ENCODE measurements around the gene HOXD4.

HOXD4 gene

DNA sequence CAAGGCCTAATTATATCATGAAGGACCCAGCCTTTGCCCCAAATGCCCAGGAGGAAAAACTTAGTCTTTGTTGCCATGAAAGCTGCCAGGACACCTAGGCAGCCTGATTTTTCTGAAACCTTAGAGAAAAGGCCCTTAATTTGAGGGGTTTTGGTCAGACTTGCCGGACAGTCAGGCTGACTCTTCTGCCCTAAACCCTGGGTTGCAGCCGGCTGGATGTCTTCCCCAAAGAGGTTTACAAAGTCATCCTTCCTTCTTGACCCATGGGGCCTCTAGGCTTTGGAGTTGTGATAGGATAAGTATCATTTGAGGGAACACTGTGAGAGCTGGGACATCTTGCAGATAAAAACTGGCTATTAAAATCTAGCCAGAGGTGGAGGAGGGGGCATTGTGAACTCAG lies 34.7 kb downstream of the HOXD4 start:
- peaks cover 10% of the 10 kb centered on the region for H3K4me1 Mint-ChIP-seq (ENCODE audit: low read depth)

DNA sequence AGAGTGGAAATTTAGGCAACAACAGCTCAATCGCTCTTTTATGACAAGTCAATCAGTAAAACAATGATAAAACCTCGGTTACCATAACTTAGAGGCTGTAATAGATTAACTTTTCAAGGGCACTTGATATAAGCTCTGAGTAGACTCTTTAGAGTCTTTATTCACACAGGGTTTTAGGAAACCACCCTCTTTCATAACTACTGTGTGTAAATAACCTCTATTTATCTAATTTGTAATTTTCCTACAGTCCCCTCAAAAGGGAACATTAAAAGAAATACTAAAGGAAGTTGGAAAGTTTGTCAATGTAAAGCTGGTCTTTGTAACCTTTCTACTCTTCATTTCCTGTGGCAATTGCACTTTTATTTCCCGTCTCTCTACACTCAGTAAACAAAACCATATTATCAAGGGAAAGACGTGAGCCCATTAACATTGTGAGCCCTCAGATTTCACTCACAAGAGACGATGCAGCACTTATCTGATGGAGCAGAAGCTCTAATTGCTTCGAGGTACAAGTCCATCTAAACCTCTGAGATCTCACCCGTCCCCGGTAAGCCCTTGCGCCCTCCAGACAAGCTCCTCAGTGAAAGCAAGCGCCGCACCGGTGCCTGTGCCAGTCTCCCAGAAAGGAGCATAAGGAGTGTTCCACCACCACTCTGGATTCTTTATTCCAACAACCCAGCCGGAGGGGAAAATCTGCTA lies 36.0 kb downstream of the HOXD4 start:
- H3K27me3 Mint-ChIP-seq (ENCODE audit: low read depth) = peaks cover 78% of the 10 kb centered on the region
- H3K9me3 Mint-ChIP-seq = no peaks in the 10 kb centered on the region
- peaks cover 10% of the 10 kb centered on the region for H3K4me1 Mint-ChIP-seq (ENCODE audit: low read depth)
- no peak overlapping the region for H3K27ac Mint-ChIP-seq
- H3K36me3 Mint-ChIP-seq (ENCODE audit: low read depth) = peaks cover 1% of the 10 kb centered on the region
- H3K4me3 Mint-ChIP-seq = peak overlapping the region; percentile 85

More for the DNA sequence above, 34.7 kb downstream of the HOXD4 start:
- Mint-ChIP-seq H3K9me3 (no peaks in the 10 kb centered on the region), H3K4me3 (no peak overlapping the region), H3K27me3 (ENCODE audit: low read depth) (peaks cover 74% of the 10 kb centered on the region), H3K27ac (no peak overlapping the region), H3K36me3 (ENCODE audit: low read depth) (peaks cover 1% of the 10 kb centered on the region)

GRCh38 chr2:176187899-176188773 lies 36.8 kb downstream of the HOXD4 start, which contains the start of gene HOXD1:
Gene HOXD1 (plus strand): TSS chr2:176188668. CDS start chr2:176188802, 134 bp downstream.
- H3K4me3 Mint-ChIP-seq = peak within 1 kb of the TSS; percentile 85
- peaks cover 10% of the 10 kb centered on the region for H3K4me1 Mint-ChIP-seq (ENCODE audit: low read depth)
- no peaks in the 10 kb centered on the region for H3K9me3 Mint-ChIP-seq
- H3K27me3 Mint-ChIP-seq (ENCODE audit: low read depth) = peaks cover 78% of the 10 kb centered on the region
- peaks cover 1% of the 10 kb centered on the region for H3K36me3 Mint-ChIP-seq (ENCODE audit: low read depth)
- peak within 1 kb of the TSS; percentile 23 for H3K27ac Mint-ChIP-seq

GRCh38 chr2:176188774-176189680 lies 37.7 kb downstream of the HOXD4 start:
- Mint-ChIP-seq H3K36me3 (ENCODE audit: low read depth) (peaks cover 1% of the 10 kb centered on the region), H3K27ac (no peak overlapping the region), H3K27me3 (ENCODE audit: low read depth) (peaks cover 79% of the 10 kb centered on the region), H3K4me3 (peak overlapping the region; percentile 17), H3K9me3 (no peaks in the 10 kb centered on the region), H3K4me1 (ENCODE audit: low read depth) (peaks cover 10% of the 10 kb centered on the region)

- Mint-ChIP-seq H3K27me3 (ENCODE audit: low read depth) (peaks cover 83% of the 10 kb centered on the region), H3K4me3 (no peak overlapping the region), H3K9me3 (no peaks in the 10 kb centered on the region), H3K36me3 (ENCODE audit: low read depth) (peaks cover 1% of the 10 kb centered on the region), H3K4me1 (ENCODE audit: low read depth) (peaks cover 10% of the 10 kb centered on the region), H3K27ac (no peak overlapping the region)
These were observed 38.6 kb downstream of the HOXD4 start for GRCh38 chr2:176189681-176190641.

- Mint-ChIP-seq H3K36me3 (ENCODE audit: low read depth) (peaks cover 1% of the 10 kb centered on the region), H3K4me1 (ENCODE audit: low read depth) (peaks cover 8% of the 10 kb centered on the region), H3K9me3 (no peaks in the 10 kb centered on the region), H3K27ac (no peak overlapping the region), H3K4me3 (no peak overlapping the region), H3K27me3 (ENCODE audit: low read depth) (peaks cover 74% of the 10 kb centered on the region)
These were observed 41.0 kb downstream of the HOXD4 start for GRCh38 chr2:176192351-176192750.

- Mint-ChIP-seq H3K4me1 (ENCODE audit: low read depth) (peaks cover 1% of the 10 kb centered on the region), H3K4me3 (no peak overlapping the region), H3K27me3 (ENCODE audit: low read depth) (peaks cover 73% of the 10 kb centered on the region), H3K9me3 (no peaks in the 10 kb centered on the region), H3K27ac (no peak overlapping the region), H3K36me3 (ENCODE audit: low read depth) (no peaks in the 10 kb centered on the region)
These were observed 41.7 kb downstream of the HOXD4 start for GRCh38 chr2:176193048-176193447.

- Mint-ChIP-seq H3K36me3 (ENCODE audit: low read depth) (no peaks in the 10 kb centered on the region), H3K9me3 (no peaks in the 10 kb centered on the region), H3K4me1 (ENCODE audit: low read depth) (no peaks in the 10 kb centered on the region), H3K27ac (no peak overlapping the region), H3K4me3 (no peak overlapping the region), H3K27me3 (ENCODE audit: low read depth) (peaks cover 26% of the 10 kb centered on the region)
These were observed 48.6 kb downstream of the HOXD4 start for GRCh38 chr2:176199902-176200301.

DNA sequence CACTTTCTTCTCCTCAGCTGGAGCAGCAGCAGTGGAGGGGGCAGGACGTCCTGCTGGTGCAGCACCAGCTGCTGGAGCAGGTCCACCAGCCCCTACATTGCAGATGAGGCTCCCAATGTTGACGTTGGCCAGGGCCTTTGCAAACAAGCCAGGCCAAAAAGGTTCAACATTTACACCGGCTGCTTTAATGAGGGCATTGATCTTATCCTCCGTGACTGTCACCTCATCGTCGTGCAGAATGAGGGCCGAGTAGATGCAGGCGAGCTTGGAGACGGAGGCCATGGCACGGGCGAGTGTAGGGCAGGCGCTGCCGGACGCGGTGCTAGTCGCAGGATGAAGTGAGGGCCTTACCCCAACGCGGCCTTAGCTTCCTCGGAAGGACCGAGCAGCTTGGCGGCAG lies 49.6 kb downstream of the HOXD4 start:
- peaks cover 21% of the 10 kb centered on the region for H3K27me3 Mint-ChIP-seq (ENCODE audit: low read depth)
- H3K36me3 Mint-ChIP-seq (ENCODE audit: low read depth) = no peaks in the 10 kb centered on the region
- H3K4me3 Mint-ChIP-seq = no peak overlapping the region

DNA sequence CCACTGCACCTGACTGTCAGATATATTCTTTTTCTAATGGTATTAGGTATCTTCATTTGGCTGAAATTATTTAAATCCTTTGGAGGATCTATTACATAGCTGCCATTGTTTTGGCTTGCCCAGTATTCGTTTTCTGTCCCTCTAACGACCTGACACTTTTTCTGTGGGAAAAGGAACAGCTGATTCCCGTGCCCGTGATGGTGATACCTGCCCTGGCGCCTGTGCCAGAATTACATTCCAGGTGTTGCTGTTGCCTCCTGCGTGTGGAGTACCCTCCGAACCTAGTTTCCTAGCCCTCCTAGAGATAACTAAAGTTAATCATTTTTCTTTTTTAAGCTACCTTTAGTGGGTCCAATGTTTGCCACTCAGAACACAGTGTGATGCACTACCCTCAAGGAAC lies 51.1 kb downstream of the HOXD4 start:
- Mint-ChIP-seq H3K4me1 (ENCODE audit: low read depth) (no peaks in the 10 kb centered on the region), H3K9me3 (no peaks in the 10 kb centered on the region), H3K27me3 (ENCODE audit: low read depth) (peaks cover 15% of the 10 kb centered on the region), H3K36me3 (ENCODE audit: low read depth) (no peaks in the 10 kb centered on the region), H3K4me3 (no peak overlapping the region), H3K27ac (no peak overlapping the region)

More for the DNA sequence above, 49.6 kb downstream of the HOXD4 start:
- no peak overlapping the region for H3K27ac Mint-ChIP-seq
- no peaks in the 10 kb centered on the region for H3K9me3 Mint-ChIP-seq
- H3K4me1 Mint-ChIP-seq (ENCODE audit: low read depth) = no peaks in the 10 kb centered on the region
